ENCODE measurements around the gene FREM2.

Gene FREM2

DNA sequence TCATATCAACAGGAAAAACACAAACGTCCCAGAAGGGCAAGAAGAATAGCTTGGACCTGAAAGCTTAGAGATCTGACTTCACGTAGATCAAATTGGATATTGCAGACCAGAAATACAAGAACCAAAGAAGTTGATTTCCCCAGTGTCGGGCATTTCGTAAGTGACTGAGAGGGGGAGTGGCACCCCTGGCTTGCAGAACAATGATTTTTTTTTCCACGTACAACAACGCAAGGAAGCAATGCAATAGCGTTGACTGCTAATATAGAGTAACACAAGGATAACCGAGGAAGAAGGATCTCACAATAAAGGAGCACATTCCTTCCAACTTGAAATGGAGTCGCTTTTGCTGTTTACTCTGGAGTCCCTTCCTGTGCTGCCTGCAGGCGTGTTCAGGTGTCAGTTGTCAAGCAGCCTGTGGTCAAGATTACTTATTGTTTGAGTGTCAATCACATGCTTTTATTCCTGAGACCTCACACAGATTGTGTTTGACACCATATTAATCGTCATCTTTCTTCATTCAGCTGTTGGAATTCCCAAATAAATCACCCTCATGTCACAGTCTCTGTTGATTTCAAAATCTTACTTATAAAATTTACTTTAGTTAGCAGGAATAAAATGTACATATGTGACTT lies 139.4 kb downstream of the FREM2 start:
- DNase-seq (ENCODE audit: low spot score) = no peak

DNA sequence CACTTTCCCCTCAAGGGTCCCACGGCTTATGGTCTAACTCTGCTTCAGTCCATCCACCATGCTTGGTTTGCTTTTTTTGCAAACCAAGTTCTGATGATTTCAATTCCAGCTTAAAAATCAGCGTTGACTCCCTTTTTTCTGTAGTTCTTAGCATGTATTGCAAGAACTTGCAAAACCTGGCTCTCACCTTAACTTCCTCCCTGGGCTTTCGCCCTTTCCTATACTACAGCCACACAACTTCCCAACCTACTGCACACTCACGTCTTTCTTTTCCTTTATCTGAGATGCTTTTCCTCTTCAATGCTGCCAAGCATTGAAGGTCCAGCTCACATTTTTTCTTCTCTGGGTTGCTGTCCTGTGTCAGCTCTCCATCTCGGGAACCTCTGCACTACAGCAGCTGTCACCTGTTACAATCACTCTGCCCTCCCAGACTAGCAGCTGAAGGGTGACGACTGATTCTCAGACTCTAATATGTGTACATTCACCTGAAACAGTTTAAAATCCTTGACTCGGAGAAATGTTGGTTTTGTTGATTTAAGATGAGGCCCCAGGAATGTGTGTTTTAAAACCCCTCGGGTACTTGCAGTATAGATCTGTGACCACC lies 143.7 kb downstream of the FREM2 start:
- DNase-seq (ENCODE audit: low spot score) = no peak

DNA sequence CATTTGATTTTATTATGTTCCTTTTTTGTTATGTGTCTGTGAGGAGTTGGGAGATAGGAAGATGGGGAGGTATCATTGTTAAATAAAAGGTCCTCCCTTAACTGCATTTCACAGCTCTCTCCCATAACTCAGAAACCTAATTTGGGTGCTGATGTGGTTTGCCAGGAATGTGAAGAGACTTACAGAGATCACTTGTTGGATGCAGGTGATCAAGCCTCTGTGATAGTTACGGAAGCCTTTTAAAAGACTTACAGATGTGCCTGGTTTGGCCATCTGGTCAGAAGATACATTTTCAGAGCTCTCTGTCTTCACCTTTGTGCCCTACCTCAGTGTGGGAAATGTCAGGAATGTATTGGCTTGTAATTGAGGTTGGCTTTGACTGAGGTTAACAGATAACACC lies 157.7 kb downstream of the FREM2 start:
- no peak for DNase-seq (ENCODE audit: low spot score)

DNA sequence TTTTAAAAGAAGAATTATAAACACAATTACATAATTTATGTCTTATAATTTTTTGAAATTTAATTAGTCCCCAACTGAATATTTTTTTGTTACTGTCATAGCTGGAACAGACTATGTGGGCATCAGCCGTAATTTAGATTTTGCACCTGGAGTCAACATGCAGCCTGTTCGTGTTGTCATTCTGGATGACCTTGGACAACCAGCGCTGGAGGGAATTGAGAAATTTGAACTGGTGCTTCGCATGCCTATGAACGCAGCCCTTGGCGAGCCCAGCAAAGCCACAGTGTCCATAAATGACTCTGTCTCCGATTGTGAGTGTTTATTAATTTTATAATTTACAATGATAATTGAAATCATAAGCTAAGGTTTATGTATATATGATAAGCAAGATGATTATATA lies 161.5 kb downstream of the FREM2 start:
- no peak for DNase-seq (ENCODE audit: low spot score)

GRCh38 chr13:38849315-38849714 lies 162.4 kb downstream of the FREM2 start:
- no peak for DNase-seq (ENCODE audit: low spot score)

DNA sequence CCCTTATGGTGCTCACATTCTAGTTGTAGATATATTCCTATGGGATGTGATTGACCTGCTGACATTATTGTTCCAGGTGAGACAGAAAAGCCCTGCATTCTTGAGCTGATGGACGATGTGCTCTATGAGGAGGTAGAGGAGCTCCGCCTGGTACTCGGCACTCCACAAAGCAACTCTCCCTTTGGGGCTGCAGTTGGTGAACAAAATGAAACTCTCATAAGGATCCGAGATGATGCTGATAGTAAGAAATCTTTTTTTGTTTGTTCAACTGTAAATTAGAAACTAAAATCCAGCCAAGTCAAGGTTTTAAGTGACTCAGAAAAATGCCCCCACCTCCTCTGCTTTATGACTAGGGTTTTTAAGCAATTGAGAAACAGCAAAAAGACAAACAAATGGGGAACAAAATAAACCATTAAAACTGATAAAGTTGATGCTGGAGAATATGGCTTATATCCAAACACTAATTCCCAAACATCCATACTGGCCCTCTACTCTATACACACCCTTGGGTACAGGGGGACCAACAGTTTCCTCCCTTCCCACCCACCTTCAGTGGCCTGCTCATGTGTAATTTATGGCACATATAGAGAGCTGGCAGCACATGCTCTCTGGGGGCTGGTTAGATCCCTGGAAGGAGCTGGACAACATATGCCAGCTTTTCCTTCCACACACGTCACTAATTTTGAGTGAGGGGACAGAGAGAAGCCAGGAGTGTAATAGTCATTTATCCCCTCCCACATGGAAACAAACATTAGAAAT lies 164.2 kb downstream of the FREM2 start:
- no peak for DNase-seq (ENCODE audit: low spot score)

GRCh38 chr13:38854226-38854625 lies 167.3 kb downstream of the FREM2 start:
- DNase-seq (ENCODE audit: low spot score) = no peak

GRCh38 chr13:38856065-38856464 lies 169.2 kb downstream of the FREM2 start:
- no peak for DNase-seq (ENCODE audit: low spot score)

DNA sequence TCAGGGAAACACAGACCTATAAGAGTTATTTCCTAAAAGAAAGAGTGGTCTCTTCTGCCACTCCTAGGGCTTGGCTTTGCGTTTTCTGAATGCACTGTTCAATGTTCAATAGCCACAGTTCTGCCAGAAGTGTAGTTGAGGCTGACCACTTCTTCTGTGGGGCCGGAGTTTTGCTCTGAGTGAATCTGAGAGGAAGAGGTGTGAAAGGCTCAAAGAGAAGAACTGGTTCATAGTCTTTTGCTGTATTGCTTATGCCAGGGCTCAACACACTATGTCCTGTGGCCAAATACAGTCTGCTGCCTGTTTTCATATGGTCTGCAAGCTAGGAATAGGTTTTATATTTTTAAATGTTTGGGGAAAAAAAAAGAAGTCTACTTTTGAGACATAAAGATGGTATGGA lies 175.6 kb downstream of the FREM2 start:
- no peak for DNase-seq (ENCODE audit: low spot score)

DNA sequence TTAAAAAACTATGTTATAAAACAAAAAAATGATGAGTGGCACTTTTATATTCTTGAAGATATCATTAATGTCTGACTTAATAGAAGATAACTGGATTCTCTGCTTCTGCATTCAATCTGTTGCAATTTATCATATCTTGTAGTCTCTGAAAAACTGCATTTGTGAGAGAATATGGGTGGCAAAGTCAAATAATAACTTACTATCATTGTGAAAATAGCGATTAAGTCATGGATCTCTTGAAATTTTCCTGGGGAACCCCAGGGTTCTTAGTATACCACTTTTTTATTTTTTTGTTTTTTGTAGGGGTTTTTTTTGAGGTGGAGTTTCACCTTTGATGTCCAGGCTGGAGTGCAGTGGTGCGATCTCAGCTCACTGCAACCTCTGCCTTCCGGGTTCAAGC lies 176.7 kb downstream of the FREM2 start:
- DNase-seq (ENCODE audit: low spot score) = no peak

GRCh38 chr13:38866649-38867048 lies 179.8 kb downstream of the FREM2 start:
- peak; percentile 3 for DNase-seq (ENCODE audit: low spot score)

GRCh38 chr13:38868399-38868798 lies 181.5 kb downstream of the FREM2 start:
- DNase-seq (ENCODE audit: low spot score) = no peak

DNA sequence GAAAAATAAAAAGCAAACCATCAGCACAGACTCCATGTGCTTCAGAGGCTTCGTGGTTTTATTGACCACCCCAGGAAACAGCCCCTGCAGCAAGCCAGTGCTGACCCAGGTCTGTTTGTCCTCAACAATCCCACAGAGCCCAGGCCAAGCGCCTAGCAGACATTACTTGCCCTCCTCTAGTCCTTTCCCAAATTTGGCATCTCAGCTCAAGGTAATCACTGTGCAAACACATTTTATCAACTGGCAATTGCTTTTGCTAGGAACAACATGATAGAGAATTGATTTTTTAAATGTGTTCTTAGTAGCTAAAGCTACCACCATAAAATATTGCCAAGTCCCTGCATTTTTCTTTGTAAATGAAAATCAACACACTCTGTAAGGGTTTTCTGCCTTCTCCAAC lies 182.0 kb downstream of the FREM2 start:
- no peak for DNase-seq (ENCODE audit: low spot score)

DNA sequence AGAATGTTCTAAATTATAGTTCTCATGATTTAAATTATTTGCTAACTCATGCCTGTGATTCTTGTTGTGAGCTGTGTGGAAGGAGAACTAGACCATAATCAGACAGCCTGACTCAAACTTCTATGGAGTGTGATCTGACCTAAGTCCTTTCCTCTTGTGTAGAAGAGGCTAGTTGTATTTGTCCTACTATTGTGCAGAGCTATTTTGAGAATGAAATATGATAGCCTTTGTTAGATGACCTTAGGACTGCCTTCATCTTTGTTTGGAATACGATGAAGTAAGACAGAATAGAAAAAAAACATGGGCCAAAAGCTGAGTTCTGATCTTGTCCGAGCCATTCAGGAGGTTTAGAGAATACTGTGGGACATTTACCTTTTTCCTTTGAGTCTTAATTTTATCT lies 184.4 kb downstream of the FREM2 start:
- DNase-seq (ENCODE audit: low spot score) = no peak

GRCh38 chr13:38872693-38873092 lies 185.8 kb downstream of the FREM2 start:
- peak; percentile 56 for DNase-seq (ENCODE audit: low spot score)

DNA sequence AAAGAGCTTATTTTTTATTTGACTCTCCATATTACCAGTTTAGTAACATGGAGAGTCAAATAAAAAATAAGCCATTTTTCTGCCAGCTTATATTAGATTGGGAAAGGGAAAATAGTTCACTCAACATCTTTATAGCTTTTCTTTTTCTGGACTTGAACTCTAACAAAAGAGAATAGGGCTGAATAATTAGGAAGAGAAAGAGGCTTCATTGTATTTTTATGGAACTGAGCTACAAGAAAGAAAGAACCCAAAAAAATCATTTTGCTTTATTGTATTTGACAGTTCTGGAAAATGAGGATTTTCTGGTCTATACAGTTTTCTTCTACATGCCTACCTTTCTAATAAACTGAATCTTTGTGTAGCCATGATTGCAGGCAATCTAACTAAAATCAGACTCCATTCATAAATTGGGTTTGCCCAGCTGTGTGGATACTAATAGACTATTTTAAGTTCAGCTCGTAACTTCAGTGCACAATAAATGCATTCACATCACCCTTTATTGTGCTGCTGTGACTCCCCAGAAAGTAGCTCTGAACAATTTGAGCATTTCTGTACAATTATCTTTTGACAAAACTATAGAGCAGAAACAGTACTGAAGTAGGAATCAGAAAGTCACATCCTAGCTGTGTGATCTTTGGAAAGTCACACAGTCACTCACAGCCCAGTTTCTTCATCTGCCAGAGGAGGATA lies 188.5 kb downstream of the FREM2 start:
- peak; percentile 39 for DNase-seq (ENCODE audit: low spot score)

DNA sequence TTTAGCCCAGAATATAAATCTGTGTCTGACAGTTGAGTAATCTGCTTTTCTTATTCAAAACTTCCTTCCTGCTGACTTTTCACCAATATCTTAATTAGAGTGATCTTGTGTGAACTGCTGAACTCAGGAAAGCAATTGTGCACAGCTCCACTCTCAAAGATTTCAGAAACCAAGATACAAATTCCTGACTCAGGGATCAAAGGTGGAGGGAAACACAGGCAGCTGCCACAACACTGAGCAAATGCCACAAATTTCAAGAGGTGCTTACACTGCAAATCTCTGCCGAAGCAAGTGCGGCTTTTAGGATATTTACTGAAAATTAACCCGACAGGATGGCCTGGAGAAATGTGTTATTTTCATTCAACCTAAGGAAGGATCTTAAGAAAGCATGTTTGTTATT lies 192.4 kb downstream of the FREM2 start:
- no peak for DNase-seq (ENCODE audit: low spot score)

DNA sequence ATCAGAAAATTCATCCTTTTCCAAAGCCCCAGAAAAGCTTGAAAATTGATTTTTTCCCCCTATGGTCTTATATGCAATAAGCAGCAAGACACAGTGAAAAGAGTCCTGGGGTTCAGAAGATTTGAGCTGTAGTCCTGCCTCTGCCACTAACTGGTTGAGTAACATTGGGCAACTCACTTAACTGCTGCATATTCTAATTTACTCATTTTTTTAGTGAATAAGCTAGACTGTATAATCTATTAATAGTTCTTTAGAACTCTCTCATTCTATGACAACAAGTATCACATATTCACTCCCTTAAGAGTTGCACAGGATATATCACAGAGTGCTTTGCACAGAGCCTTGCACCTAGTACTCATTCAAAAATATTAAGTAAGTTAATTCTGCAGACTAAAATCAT lies 192.9 kb downstream of the FREM2 start:
- no peak for DNase-seq (ENCODE audit: low spot score)

GRCh38 chr13:38880397-38880796 lies 193.5 kb downstream of the FREM2 start:
- no peak for DNase-seq (ENCODE audit: low spot score)

GRCh38 chr13:38883783-38884182 lies 196.9 kb downstream of the FREM2 start:
- DNase-seq (ENCODE audit: low spot score) = no peak

DNA sequence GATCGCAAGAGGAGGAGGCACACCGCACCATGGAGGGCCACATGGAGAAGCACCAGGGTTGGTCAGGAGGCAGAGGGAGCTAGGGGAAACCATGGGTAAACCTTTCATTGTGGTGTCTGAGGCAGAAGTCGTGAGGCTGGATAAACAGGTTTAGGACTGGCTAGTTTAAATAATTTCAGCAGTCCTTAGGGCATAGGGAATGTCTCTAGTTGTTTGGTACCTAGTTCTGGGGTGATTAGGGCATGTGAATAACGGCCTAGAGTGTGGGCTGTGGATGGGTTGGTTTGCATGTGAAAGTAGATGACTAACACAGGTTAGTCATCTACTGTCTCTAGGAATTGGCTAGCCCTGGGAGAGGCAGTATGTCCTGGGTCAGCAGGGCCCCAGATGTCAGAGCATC lies 201.4 kb downstream of the FREM2 start:
- DNase-seq (ENCODE audit: low spot score) = no peak

GRCh38 chr13:38895075-38895474 lies 208.2 kb downstream of the FREM2 start:
- no peak for DNase-seq (ENCODE audit: low spot score)

DNA sequence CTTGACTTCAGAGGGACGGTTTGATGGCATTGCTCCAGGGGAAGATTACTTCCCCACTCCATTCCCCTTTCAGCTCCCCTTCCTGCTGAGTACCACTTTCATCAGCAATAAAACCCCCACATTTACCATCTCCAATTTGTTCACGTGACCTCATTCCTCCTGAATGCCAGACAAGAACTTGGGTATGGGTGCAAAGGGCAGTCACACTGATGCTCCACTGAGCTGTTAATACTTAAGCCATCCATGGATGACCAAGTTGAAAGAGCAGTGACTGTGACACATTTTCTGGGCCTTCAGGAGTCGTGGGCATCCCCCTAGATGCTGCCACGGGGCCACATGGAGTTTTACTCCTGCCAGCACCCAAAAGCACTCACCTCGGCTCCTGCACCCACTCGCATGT lies 210.6 kb downstream of the FREM2 start:
- DNase-seq (ENCODE audit: low spot score) = no peak

Data from putamen (tissue), 1 donor.